ENCODE measurements around the gene EPHB2.

GRCh38 chr1:22836850-22837249 is 126.2 kb downstream of the EPHB2 start:
- TF ChIP-seq, protein P1, sequence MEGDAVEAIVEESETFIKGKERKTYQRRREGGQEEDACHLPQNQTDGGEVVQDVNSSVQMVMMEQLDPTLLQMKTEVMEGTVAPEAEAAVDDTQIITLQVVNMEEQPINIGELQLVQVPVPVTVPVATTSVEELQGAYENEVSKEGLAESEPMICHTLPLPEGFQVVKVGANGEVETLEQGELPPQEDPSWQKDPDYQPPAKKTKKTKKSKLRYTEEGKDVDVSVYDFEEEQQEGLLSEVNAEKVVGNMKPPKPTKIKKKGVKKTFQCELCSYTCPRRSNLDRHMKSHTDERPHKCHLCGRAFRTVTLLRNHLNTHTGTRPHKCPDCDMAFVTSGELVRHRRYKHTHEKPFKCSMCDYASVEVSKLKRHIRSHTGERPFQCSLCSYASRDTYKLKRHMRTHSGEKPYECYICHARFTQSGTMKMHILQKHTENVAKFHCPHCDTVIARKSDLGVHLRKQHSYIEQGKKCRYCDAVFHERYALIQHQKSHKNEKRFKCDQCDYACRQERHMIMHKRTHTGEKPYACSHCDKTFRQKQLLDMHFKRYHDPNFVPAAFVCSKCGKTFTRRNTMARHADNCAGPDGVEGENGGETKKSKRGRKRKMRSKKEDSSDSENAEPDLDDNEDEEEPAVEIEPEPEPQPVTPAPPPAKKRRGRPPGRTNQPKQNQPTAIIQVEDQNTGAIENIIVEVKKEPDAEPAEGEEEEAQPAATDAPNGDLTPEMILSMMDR (IDR thresholded peaks at IDR 0.05; ENCODE audit: low read depth, low read length): no peak
- TF ChIP-seq POLR2A (IDR thresholded peaks at IDR 0.05; ENCODE audit: extremely low read depth, insufficient read length): no peak
